ENCODE measurements around the gene EHMT2. TPM values are rescaled to one million over a fixed set of nuclear protein-coding genes. Genes with fewer than 3 reads are reported as not detected.

Gene EHMT2
- total and polyA plus RNA-seq, 2 of the 13 experiments (the other 11 are each of a cell fraction or from before 2014, with no cell fraction given) = 55.2 to 69.2 TPM

DNA sequence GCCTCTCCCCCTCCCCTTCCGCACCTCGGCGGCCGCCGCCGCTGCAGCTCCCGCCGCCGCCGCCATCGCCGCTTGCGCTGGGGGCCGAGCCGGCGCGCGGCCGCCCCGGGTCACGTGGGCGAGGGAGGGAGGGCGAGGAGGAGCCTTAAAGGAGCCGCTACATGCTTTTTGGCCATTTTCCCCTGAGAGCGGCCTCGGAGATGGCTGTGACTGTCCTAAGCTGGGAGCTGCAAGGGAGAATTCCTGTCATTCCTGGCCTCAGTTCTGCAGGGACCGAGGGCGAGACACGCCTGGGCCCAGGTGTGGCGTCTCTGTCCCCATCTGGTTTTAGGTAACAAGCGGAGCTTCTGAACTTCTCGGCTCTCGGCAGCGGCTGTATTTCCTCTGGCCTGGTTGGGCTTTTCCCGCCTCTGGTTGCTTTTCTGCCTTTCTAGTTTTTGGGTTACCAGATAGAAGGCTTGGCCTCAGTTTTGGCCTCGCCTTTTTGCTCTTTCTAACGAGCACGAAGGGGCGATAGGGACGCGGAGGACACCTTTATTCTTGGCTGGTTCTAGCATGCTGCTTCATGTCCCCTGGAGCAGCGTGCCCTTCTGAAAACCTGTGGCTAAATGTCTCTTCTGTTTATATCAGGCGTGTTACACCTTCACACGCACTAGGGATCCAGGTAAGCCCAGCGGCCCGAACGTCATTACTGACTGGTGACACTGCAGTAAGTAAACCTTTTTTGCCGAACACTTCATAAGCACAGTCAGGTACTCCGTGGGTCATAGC is at the start of gene EHMT2 (continued):
- TF ChIP-seq ZNF839 (CRISPR knock-in tag; IDR thresholded peaks at IDR 0.05; ENCODE audit: borderline replicate concordance) (no peak), CREB3 (CRISPR knock-in tag; IDR thresholded peaks at IDR 0.05) (no peak), SNAI1 (CRISPR knock-in tag; IDR thresholded peaks at IDR 0.05; ENCODE audit: borderline replicate concordance) (no peak), ZNF724P (CRISPR knock-in tag; IDR thresholded peaks at IDR 0.05; ENCODE audit: borderline replicate concordance) (no peak), ZNF674 (CRISPR knock-in tag; IDR thresholded peaks at IDR 0.05; ENCODE audit: low read depth) (no peak), CBFB (CRISPR knock-in tag; IDR thresholded peaks at IDR 0.05) (0 out of 2 replicates have a peak, but pooled peaks have one; percentile 20), ZNF160 (CRISPR knock-in tag; IDR thresholded peaks at IDR 0.05) (no peak), RBAK (CRISPR knock-in tag; IDR thresholded peaks at IDR 0.05) (no peak), NR2F6 (IDR thresholded peaks at IDR 0.05) (no peak), NR2F6 (CRISPR knock-in tag; IDR thresholded peaks at IDR 0.05) (no peak), CBX5 (CRISPR knock-in tag; IDR thresholded peaks at IDR 0.05; ENCODE audit: borderline replicate concordance) (peak; percentile 57; the same call in 1 of the 2 replicates), SIX4 (CRISPR knock-in tag; IDR thresholded peaks at IDR 0.05) (no peak), HNRNPL (IDR thresholded peaks at IDR 0.05; ENCODE audit: low read depth, low read length) (no peak), ZBTB7A (CRISPR knock-in tag; IDR thresholded peaks at IDR 0.05) (0 out of 2 replicates have a peak, but pooled peaks have one; percentile 55), HOXD1 (CRISPR knock-in tag; IDR thresholded peaks at IDR 0.05) (no peak), MLXIP (CRISPR knock-in tag; IDR thresholded peaks at IDR 0.05; ENCODE audit: borderline replicate concordance) (no peak), ZNF224 (CRISPR knock-in tag; IDR thresholded peaks at IDR 0.05) (0 out of 2 replicates have a peak, but pooled peaks have one; percentile 32), ERF (CRISPR knock-in tag; IDR thresholded peaks at IDR 0.05) (0 out of 2 replicates have a peak, but pooled peaks have one; percentile 9), TSC22D2 (CRISPR knock-in tag; IDR thresholded peaks at IDR 0.05; ENCODE audit: borderline replicate concordance) (no peak), EED (CRISPR knock-in tag; IDR thresholded peaks at IDR 0.05) (no peak; the same call in 1 of the 2 replicates), RAD51 (IDR thresholded peaks at IDR 0.05; ENCODE audit: borderline replicate concordance) (peak; percentile 67), SALL2 (CRISPR knock-in tag; IDR thresholded peaks at IDR 0.05) (no peak), PHF5A (CRISPR knock-in tag; IDR thresholded peaks at IDR 0.05; ENCODE audit: low read depth, unreplicated experiment) (no peak), JUNB (CRISPR knock-in tag; IDR thresholded peaks at IDR 0.05; ENCODE audit: borderline replicate concordance) (no peak), SNAPC2 (CRISPR knock-in tag; IDR thresholded peaks at IDR 0.05) (no peak), ZNF510 (CRISPR knock-in tag; IDR thresholded peaks at IDR 0.05; ENCODE audit: low read depth) (0 out of 2 replicates have a peak, but pooled peaks have one; percentile 42), HMG20A (CRISPR knock-in tag; IDR thresholded peaks at IDR 0.05; ENCODE audit: borderline replicate concordance) (no peak), U2AF2 (IDR thresholded peaks at IDR 0.05; ENCODE audit: low read depth, low read length) (no peak), HOXA9 (CRISPR knock-in tag; IDR thresholded peaks at IDR 0.05; ENCODE audit: borderline replicate concordance) (no peak), HMGA1 (CRISPR knock-in tag; conservative IDR thresholded peaks at IDR 0.05) (no peak)

Data from HepG2 (cell line).